BJ (cell line): ENCODE results near the gene SPHKAP. TPM values are rescaled to one million over a fixed set of nuclear protein-coding genes. Genes with fewer than 3 reads are reported as not detected.
A peak's percentile ranks its signal among the peaks of the same experiment; 100 is the strongest.

ENCODE experiments used
- CTCF ChIA-PET: fragments of 350-600 bp; formaldehyde crosslinking; extraction: SDS; loops from one replicate; lab custom pipeline; 2021; ENCODE audit warnings: antibody characterized with exemption, inconsistent platforms; lab: Yijun Ruan, JAX
- POLR2A ChIA-PET: fragments of 300-600 bp; sonication (Branson Sonifier 250); formaldehyde crosslinking; extraction: SDS; loops from one replicate; lab custom pipeline; 2021; ENCODE audit warnings: antibody characterized with exemption; lab: Charles Lee
- DNase-seq: peaks from one replicate; pipeline ENCODE4 v3.0.0-alpha.2; 2011; ENCODE audit warnings: low read depth
- H3K27me3 ChIP-seq: 2 replicates; pipeline ENCODE4 v1.6.0; 2011; ENCODE audit warnings: low read length; ENCODE audit not compliant: control insufficient read depth, insufficient read depth
- H3K36me3 ChIP-seq: 2 replicates; pipeline ENCODE4 v1.5.1; 2011; ENCODE audit warnings: low read length; ENCODE audit not compliant: control insufficient read depth, insufficient read depth
- H3K4me3 ChIP-seq: 2 replicates; pipeline ENCODE4 v1.5.1; 2011; ENCODE audit warnings: low read depth, mild to moderate bottlenecking, control low read depth, low read length
- polyA plus RNA-seq: library from polyadenylated mRNA; depleted of rRNA; stranded (reverse); fragments of >200 nt; gene quantifications from 2 replicates; pipeline ENCODE4 v1.2.3, GENCODE V29; 2011
- TF ChIP-seq, protein P1 (sequence below): IDR thresholded peaks from 2 replicates; pipeline ENCODE4 v1.5.1; 2011; ENCODE audit warnings: low read depth, mild to moderate bottlenecking, control low read depth, inconsistent platforms, low read length, moderate library complexity; ENCODE audit not compliant: insufficient read depth

The SPHKAP gene
- polyA plus RNA-seq, 1 experiment, result 0.50 TPM

DNA sequence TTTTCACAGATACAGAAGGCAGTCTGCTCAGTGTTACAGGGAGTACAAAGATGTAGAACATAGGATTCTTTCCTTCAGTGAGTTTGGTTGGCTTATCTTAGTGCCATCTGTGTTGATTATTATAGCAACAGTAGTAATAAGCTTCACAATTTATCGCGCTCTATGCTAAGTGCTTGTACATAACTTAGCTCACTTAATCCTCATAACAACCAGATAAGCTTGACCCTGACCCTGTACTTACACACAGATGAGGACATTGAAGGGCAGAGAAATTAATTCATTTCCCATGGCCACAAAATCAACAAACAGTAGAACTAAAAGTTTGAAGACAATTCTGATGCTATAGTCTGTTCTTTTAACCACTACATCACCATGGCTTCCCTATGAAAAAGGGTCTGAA lies 121.8 kb downstream of the SPHKAP start:
- CTCF ChIA-PET, result no interaction called here
- TF ChIP-seq, protein P1, sequence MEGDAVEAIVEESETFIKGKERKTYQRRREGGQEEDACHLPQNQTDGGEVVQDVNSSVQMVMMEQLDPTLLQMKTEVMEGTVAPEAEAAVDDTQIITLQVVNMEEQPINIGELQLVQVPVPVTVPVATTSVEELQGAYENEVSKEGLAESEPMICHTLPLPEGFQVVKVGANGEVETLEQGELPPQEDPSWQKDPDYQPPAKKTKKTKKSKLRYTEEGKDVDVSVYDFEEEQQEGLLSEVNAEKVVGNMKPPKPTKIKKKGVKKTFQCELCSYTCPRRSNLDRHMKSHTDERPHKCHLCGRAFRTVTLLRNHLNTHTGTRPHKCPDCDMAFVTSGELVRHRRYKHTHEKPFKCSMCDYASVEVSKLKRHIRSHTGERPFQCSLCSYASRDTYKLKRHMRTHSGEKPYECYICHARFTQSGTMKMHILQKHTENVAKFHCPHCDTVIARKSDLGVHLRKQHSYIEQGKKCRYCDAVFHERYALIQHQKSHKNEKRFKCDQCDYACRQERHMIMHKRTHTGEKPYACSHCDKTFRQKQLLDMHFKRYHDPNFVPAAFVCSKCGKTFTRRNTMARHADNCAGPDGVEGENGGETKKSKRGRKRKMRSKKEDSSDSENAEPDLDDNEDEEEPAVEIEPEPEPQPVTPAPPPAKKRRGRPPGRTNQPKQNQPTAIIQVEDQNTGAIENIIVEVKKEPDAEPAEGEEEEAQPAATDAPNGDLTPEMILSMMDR, result no peak
- DNase-seq, result no peak
- no peak overlapping the region for H3K4me3 ChIP-seq
- no peaks in the 10 kb centered on the region for H3K36me3 ChIP-seq
- H3K27me3 ChIP-seq, result no peaks in the 10 kb centered on the region
- POLR2A ChIA-PET, result no interaction called here

DNA sequence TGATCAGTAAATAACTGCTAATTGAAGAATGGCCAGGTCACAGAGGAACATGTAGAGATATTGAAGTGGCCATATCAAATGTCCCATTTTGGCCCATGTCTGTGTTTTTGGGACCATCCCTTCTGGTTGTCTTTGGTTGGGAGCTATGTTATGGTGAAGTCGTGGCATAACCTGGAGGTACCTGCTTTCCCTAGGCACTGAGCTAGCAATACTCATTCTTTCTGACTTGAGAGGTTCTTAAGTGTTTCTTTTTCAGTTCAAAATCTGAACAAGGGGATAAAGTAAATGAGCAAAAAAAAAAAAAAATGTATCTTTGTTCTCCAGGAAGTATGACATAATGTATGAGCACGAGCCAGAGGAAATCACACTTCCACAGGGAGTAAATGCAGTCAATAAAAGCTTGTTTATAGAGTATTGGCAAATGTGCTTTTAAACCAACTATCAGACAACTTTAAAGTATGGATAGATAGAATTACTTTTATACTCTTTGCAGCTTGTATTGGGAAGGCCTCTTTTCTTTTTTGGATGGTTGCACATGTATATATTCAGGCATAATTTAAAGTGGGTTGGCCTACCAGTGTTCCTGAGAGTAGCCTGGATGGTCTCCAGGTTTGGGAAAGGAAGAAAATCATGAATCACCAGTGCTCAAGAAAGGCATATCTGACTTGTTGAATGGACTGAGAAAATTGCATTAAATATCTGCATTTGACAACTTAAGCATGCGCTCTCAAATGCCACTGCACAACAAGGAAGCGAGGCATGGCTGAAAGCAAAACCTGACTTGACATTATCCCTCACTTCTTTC lies 125.0 kb downstream of the SPHKAP start:
- no peaks in the 10 kb centered on the region for H3K36me3 ChIP-seq
- TF ChIP-seq, protein P1, result no peak
- ChIA-PET POLR2A (no interaction called here), CTCF (interaction anchor here (0.9 kb wide), 1 partner anchor 9 kb away, joined by 4 read pairs; no protein-coding TSS in a partner anchor)
- DNase-seq, result no peak
- H3K27me3 ChIP-seq, result no peaks in the 10 kb centered on the region
- no peak overlapping the region for H3K4me3 ChIP-seq

GRCh38 chr2:228048838-228049490 lies 132.5 kb downstream of the SPHKAP start:
- TF ChIP-seq, protein P1, result peak; percentile 74
- Histone ChIP-seq H3K36me3 (no peaks in the 10 kb centered on the region), H3K4me3 (no peak overlapping the region), H3K27me3 (no peaks in the 10 kb centered on the region)
- DNase-seq, result no peak
- CTCF ChIA-PET, result interaction anchor here (0.6 to 4.6 kb wide), 9 partner anchors 9 to 1562 kb away, joined by 3 to 50 read pairs (median 4); no protein-coding TSS in a partner anchor
- POLR2A ChIA-PET, result no interaction called here

DNA sequence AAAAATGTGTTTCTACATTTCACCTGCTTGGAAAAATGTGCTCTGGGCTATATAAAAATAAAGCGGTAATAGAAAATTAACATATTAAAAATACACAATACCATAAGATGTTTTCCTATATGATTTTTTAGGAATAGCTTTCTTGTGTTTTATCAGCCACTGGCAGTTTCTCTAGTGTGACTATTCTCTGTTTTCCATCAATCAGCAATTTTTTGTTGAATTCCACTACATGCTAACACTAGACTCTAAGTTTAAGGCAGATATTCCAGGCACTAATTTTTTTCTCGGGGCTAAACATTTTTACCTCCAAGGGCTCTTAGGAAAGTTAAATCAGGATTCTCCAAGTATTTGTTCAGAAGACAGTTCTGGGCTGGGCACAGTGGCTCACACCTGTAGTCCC lies 140.5 kb downstream of the SPHKAP start:
- ChIA-PET POLR2A (no interaction called here), CTCF (interaction anchor here (1.2 to 2.8 kb wide), 4 partner anchors 8 to 616 kb away, joined by 4 to 9 read pairs (median 7); no protein-coding TSS in a partner anchor)
- TF ChIP-seq, protein P1, result no peak
- Histone ChIP-seq H3K27me3 (no peaks in the 10 kb centered on the region), H3K4me3 (no peak overlapping the region), H3K36me3 (no peaks in the 10 kb centered on the region)
- DNase-seq, result no peak
